KMS-11 (cell line): ENCODE results near the gene ZAP70.

Experiments
- H2AFZ ChIP-seq: fragments of 200-600 bp; sonication (generic); 2 replicates; pipeline ENCODE4 v1.6.1; 2016; ENCODE audit warnings: antibody characterized with exemption, mixed run types, low read depth
- H3K27ac ChIP-seq: fragments of 200-600 bp; sonication (generic); 2 replicates; pipeline ENCODE4 v1.6.1; 2016; ENCODE audit warnings: mild to moderate bottlenecking, mixed run types
- H3K27me3 ChIP-seq: fragments of 200-600 bp; sonication (generic); 2 replicates; pipeline ENCODE4 v1.6.1; 2017; ENCODE audit warnings: mild to moderate bottlenecking, low read depth, mixed run types, moderate library complexity; ENCODE audit not compliant: insufficient read depth
- H3K36me3 ChIP-seq: fragments of 200-600 bp; sonication (generic); 2 replicates; pipeline ENCODE4 v1.6.1; 2017; ENCODE audit warnings: mild to moderate bottlenecking, mixed run types; ENCODE audit not compliant: insufficient read depth
- H3K4me1 ChIP-seq: fragments of 200-600 bp; sonication (generic); 2 replicates; pipeline ENCODE4 v1.6.1; 2016; ENCODE audit warnings: mild to moderate bottlenecking, low read depth, mixed run types; ENCODE audit not compliant: poor library complexity, severe bottlenecking
- H3K4me2 ChIP-seq: fragments of 200-600 bp; sonication (generic); 2 replicates; pipeline ENCODE4 v1.7.0; 2016; ENCODE audit warnings: mild to moderate bottlenecking, mixed run types
- H3K4me3 ChIP-seq: fragments of 200-600 bp; sonication (generic); IDR thresholded peaks from 2 replicates; pipeline ENCODE4 v1.6.1; 2017; ENCODE audit warnings: low read depth, low read length, mixed read lengths; ENCODE audit not compliant: insufficient read depth
- H3K79me2 ChIP-seq: fragments of 200-600 bp; sonication (generic); 2 replicates; pipeline ENCODE4 v1.6.1; 2016; ENCODE audit warnings: low read depth, mixed run types; ENCODE audit not compliant: insufficient read depth
- H3K9ac ChIP-seq: fragments of 200-600 bp; sonication (generic); 2 replicates; pipeline ENCODE4 v1.6.1; 2016; ENCODE audit warnings: mild to moderate bottlenecking, mixed run types
- H4K20me1 ChIP-seq: fragments of 200-600 bp; sonication (generic); 2 replicates; pipeline ENCODE4 v1.6.1; 2016; ENCODE audit warnings: mild to moderate bottlenecking, mixed run types; ENCODE audit not compliant: insufficient read depth
- CTCF ChIP-seq: fragments of 200-600 bp; sonication (generic); conservative IDR thresholded peaks from 2 replicates; pipeline ENCODE4 v1.6.1; 2017; ENCODE audit warnings: low read depth, mild to moderate bottlenecking, antibody characterized with exemption, low read length, moderate library complexity, mixed read lengths

The ZAP70 gene

GRCh38 chr2:97763176-97763845 is 49.9 kb downstream of the ZAP70 start:
- no peak overlapping the region for H2AFZ ChIP-seq
- no peaks in the 10 kb centered on the region for H3K79me2 ChIP-seq
- H4K20me1 ChIP-seq = no peaks in the 10 kb centered on the region
- H3K4me3 ChIP-seq = no peak overlapping the region
- no peaks in the 10 kb centered on the region for H3K36me3 ChIP-seq
- H3K9ac ChIP-seq = no peak overlapping the region
- H3K4me1 ChIP-seq = no peaks in the 10 kb centered on the region
- no peak for TF ChIP-seq CTCF
- no peaks in the 10 kb centered on the region for H3K27me3 ChIP-seq
- H3K27ac ChIP-seq = no peak overlapping the region
- H3K4me2 ChIP-seq = no peak overlapping the region

GRCh38 chr2:97764559-97765263 is 51.3 kb downstream of the ZAP70 start:
- Histone ChIP-seq H4K20me1 (no peaks in the 10 kb centered on the region), H3K27ac (no peak overlapping the region), H3K9ac (no peak overlapping the region), H3K4me3 (no peak overlapping the region), H3K4me1 (no peaks in the 10 kb centered on the region), H3K4me2 (no peak overlapping the region), H3K27me3 (no peaks in the 10 kb centered on the region), H2AFZ (no peak overlapping the region), H3K79me2 (no peaks in the 10 kb centered on the region), H3K36me3 (no peaks in the 10 kb centered on the region)
- TF ChIP-seq CTCF = no peak

- H3K4me3 ChIP-seq = no peak overlapping the region
- no peak overlapping the region for H3K4me2 ChIP-seq
- no peaks in the 10 kb centered on the region for H3K36me3 ChIP-seq
- no peaks in the 10 kb centered on the region for H3K79me2 ChIP-seq
- H4K20me1 ChIP-seq = no peaks in the 10 kb centered on the region
- H3K27me3 ChIP-seq = no peaks in the 10 kb centered on the region
- no peak for TF ChIP-seq CTCF
- no peak overlapping the region for H2AFZ ChIP-seq
- H3K4me1 ChIP-seq = no peaks in the 10 kb centered on the region
- no peak overlapping the region for H3K9ac ChIP-seq
- H3K27ac ChIP-seq = no peak overlapping the region
Observed at GRCh38 chr2:97765933-97766332, 52.6 kb downstream of the ZAP70 start.

GRCh38 chr2:97766567-97766966 is 53.2 kb downstream of the ZAP70 start:
- no peaks in the 10 kb centered on the region for H3K36me3 ChIP-seq
- no peaks in the 10 kb centered on the region for H3K79me2 ChIP-seq
- H3K4me2 ChIP-seq = no peak overlapping the region
- no peak overlapping the region for H3K9ac ChIP-seq
- no peak overlapping the region for H3K27ac ChIP-seq
- no peak overlapping the region for H2AFZ ChIP-seq
- no peaks in the 10 kb centered on the region for H4K20me1 ChIP-seq
- no peaks in the 10 kb centered on the region for H3K4me1 ChIP-seq
- no peak overlapping the region for H3K4me3 ChIP-seq
- TF ChIP-seq CTCF = no peak
- H3K27me3 ChIP-seq = no peaks in the 10 kb centered on the region
